Subcutaneous abdominal adipose tissue (tissue), 5 donors: ENCODE data around the gene E2F7.
"Not testable (repeated sequence)": the region's sequence is repeated elsewhere in the genome, so short reads cannot be mapped to it uniquely, and the experiment has no call there.

ENCODE experiments used
- H3K27ac ChIP-seq: one replicate; pipeline ENCODE4 v1.7.0; 2013; ENCODE audit warnings: low read depth, mild to moderate bottlenecking, inconsistent platforms, low read length, moderate library complexity
- H3K27me3 ChIP-seq, 5 donors: one replicate each; pipeline ENCODE4 v1.7.0; 2013; ENCODE audit warnings: low read length in 5 of 5, inconsistent platforms in 1 of 5; ENCODE audit not compliant: control insufficient read depth in 5 of 5, insufficient read depth in 4 of 5
- H3K36me3 ChIP-seq, 5 donors: one replicate each; pipeline ENCODE4 v1.7.0; 2013; ENCODE audit warnings: low read length in 5 of 5; ENCODE audit not compliant: control insufficient read depth in 5 of 5, insufficient read depth in 5 of 5
- H3K4me1 ChIP-seq, 5 donors: one replicate each; pipeline ENCODE4 v1.7.0; 2013; ENCODE audit warnings: low read length in 5 of 5, mild to moderate bottlenecking in 3 of 5, moderate library complexity in 1 of 5; ENCODE audit not compliant: control insufficient read depth in 5 of 5, insufficient read depth in 5 of 5
- H3K4me3 ChIP-seq, 5 donors: one replicate each; pipeline ENCODE4 v1.7.0; 2013; ENCODE audit warnings: low read length in 5 of 5, low read depth in 1 of 5
- H3K9ac ChIP-seq, 5 donors: one replicate each; pipeline ENCODE4 v1.7.0; 2013; ENCODE audit warnings: low read length in 5 of 5, mild to moderate bottlenecking in 4 of 5, moderate library complexity in 3 of 5
- H3K9me3 ChIP-seq, 5 donors: one replicate each; pipeline ENCODE4 v1.7.0; 2013; ENCODE audit warnings: low read length in 5 of 5; ENCODE audit not compliant: control insufficient read depth in 5 of 5
- donor health status: healthy.
- donor health status: healthy.
- donor health status: healthy.
- donor health status: healthy.
- donor health status: healthy.

The E2F7 gene

GRCh38 chr12:77097846-77098245 is 32.5 kb upstream of the E2F7 start:
- no peaks in the 10 kb centered on the region for H3K4me1 ChIP-seq
- no peak overlapping the region for H3K4me3 ChIP-seq
- H3K36me3 ChIP-seq: no peaks in the 10 kb centered on the region
- peaks cover 0 to 2% (median 0%) of the 10 kb centered on the region in 5 donors for H3K27me3 ChIP-seq
- H3K27ac ChIP-seq: no peak overlapping the region
- no peak overlapping the region for H3K9ac ChIP-seq
- no peaks in the 10 kb centered on the region for H3K9me3 ChIP-seq

GRCh38 chr12:77092227-77092626 is 26.9 kb upstream of the E2F7 start:
- not testable (repeated sequence) for H3K9me3 ChIP-seq, H3K9ac ChIP-seq, H3K4me1 ChIP-seq, H3K27ac ChIP-seq, H3K36me3 ChIP-seq, H3K4me3 ChIP-seq, H3K27me3 ChIP-seq

GRCh38 chr12:77089686-77090220 is 24.4 kb upstream of the E2F7 start:
- Histone ChIP-seq H3K27me3 (no peaks in the 10 kb centered on the region), H3K4me1 (no peaks in the 10 kb centered on the region), H3K36me3 (no peaks in the 10 kb centered on the region), H3K9me3 (no peaks in the 10 kb centered on the region), H3K4me3 (no peak overlapping the region), H3K27ac (no peak overlapping the region), H3K9ac (no peak overlapping the region)

GRCh38 chr12:77087427-77087826 is 22.1 kb upstream of the E2F7 start:
- no peaks in the 10 kb centered on the region for H3K36me3 ChIP-seq
- no peaks in the 10 kb centered on the region for H3K9me3 ChIP-seq
- no peaks in the 10 kb centered on the region for H3K27me3 ChIP-seq
- H3K9ac ChIP-seq: no peak overlapping the region
- no peak overlapping the region for H3K27ac ChIP-seq
- H3K4me3 ChIP-seq: no peak overlapping the region
- no peaks in the 10 kb centered on the region for H3K4me1 ChIP-seq

- Histone ChIP-seq H3K27me3 (no peaks in the 10 kb centered on the region), H3K27ac (no peak overlapping the region), H3K36me3 (no peaks in the 10 kb centered on the region), H3K9ac (no peak overlapping the region), H3K4me1 (no peaks in the 10 kb centered on the region), H3K4me3 (no peak overlapping the region), H3K9me3 (peaks cover 0 to 2% (median 0%) of the 10 kb centered on the region in 5 donors)
These were observed 16.7 kb upstream of the E2F7 start for GRCh38 chr12:77082021-77082420.

- Histone ChIP-seq H3K4me1 (no peaks in the 10 kb centered on the region), H3K27ac (no peak overlapping the region), H3K4me3 (no peak overlapping the region), H3K27me3 (no peaks in the 10 kb centered on the region), H3K36me3 (no peaks in the 10 kb centered on the region), H3K9me3 (peaks cover 0 to 2% (median 0%) of the 10 kb centered on the region in 5 donors), H3K9ac (no peak overlapping the region)
These were observed 14.3 kb upstream of the E2F7 start for GRCh38 chr12:77079631-77080030.

- no peaks in the 10 kb centered on the region for H3K4me1 ChIP-seq
- H3K27ac ChIP-seq: no peak overlapping the region
- H3K9me3 ChIP-seq: peaks cover 0 to 2% (median 0%) of the 10 kb centered on the region in 5 donors
- no peak overlapping the region for H3K9ac ChIP-seq
- H3K36me3 ChIP-seq: no peaks in the 10 kb centered on the region
- H3K4me3 ChIP-seq: no peak overlapping the region
- no peaks in the 10 kb centered on the region for H3K27me3 ChIP-seq
These were observed 12.9 kb upstream of the E2F7 start for GRCh38 chr12:77078231-77078630.

- H3K27me3 ChIP-seq: no peaks in the 10 kb centered on the region
- no peak overlapping the region for H3K27ac ChIP-seq
- H3K9me3 ChIP-seq: peaks cover 0 to 2% (median 0%) of the 10 kb centered on the region in 5 donors
- no peak overlapping the region for H3K4me3 ChIP-seq
- H3K4me1 ChIP-seq: no peaks in the 10 kb centered on the region
- no peak overlapping the region for H3K9ac ChIP-seq
- no peaks in the 10 kb centered on the region for H3K36me3 ChIP-seq
These were observed 11.5 kb upstream of the E2F7 start for GRCh38 chr12:77076886-77077285.

- H3K9me3 ChIP-seq, H3K27me3 ChIP-seq, H3K27ac ChIP-seq, H3K4me3 ChIP-seq, H3K4me1 ChIP-seq, H3K9ac ChIP-seq, H3K36me3 ChIP-seq: not testable (repeated sequence)
These were observed 8.5 kb upstream of the E2F7 start for GRCh38 chr12:77073894-77074293.

- Histone ChIP-seq H3K27me3 (no peaks in the 10 kb centered on the region), H3K9ac (no peak overlapping the region)
These were observed 7.6 kb upstream of the E2F7 start for GRCh38 chr12:77072833-77073495.

More at GRCh38 chr12:77072833-77073495, 7.6 kb upstream of the E2F7 start:
- H3K4me3 ChIP-seq: no peak overlapping the region
- H3K4me1 ChIP-seq: no peaks in the 10 kb centered on the region
- H3K36me3 ChIP-seq: no peaks in the 10 kb centered on the region
- H3K27ac ChIP-seq: no peak overlapping the region
- no peaks in the 10 kb centered on the region for H3K9me3 ChIP-seq
